Brain pericyte (primary cell): Measurements from ENCODE around the gene DROSHA.
"Not testable (repeated sequence)": the region's sequence is repeated elsewhere in the genome, so short reads cannot be mapped to it uniquely, and the experiment has no call there.

Source experiments
- DNase-seq: peaks from one replicate; pipeline ENCODE4 v3.0.0-alpha.2; 2012; ENCODE audit warnings: low read depth, low spot score

The DROSHA gene

DNA sequence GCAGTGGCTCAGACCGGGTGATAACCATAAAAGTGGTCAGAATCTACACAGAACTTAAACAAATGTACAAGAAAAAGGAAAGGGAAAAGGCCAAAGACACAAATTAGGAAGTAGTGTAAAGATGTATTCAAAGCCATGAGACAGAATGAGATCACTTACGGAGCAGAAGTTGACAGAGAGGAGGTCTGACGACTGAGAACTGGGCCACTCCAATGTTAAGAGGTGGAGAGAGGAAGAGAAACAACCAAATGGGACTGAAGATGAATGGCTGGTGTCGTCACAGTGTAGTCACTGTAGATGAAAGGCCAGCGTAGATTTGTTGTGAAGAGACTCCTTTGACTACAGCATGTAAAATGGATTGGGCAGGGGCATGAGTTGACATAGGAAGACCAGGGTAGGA lies 114.4 kb downstream of the DROSHA start:
- no peak for DNase-seq

DNA sequence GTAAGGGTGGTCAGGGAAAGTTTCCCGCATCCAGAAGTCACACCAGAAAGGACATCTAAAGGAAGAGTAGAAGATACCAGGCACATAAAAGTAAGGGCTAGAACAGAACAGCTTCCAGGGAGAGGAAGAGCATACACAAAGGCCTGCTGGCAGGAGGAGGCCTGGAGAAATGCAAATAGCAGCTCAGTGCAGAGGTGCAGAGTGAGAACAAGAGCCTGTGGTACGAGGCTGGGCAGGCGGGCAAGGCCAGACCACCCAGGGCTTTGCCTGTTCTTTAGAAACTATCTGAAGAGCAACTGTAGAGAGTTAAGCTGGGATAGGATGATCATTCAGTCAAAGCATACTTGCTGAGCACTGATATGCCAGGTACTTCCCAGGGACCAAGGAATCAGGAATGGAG lies 115.3 kb downstream of the DROSHA start:
- DNase-seq = no peak

DNA sequence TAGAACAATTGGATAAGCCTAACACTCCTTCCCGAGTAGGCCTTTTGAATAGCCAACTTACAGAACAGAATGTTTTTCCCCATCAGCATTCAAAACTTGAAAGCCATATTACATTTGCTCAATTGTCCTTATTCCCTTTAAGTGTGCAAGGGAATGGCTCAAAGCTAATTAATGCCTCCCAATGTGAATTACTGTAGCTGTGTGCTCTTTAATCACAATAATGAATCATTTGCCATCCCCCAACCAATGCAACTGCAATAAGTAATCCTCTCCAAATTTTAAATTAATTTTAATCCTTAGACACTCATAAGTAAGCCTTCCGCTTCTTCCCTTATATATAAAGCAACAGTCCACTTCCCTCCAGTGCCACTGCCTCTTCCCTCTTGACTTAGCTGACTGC lies 115.9 kb downstream of the DROSHA start:
- no peak for DNase-seq

DNA sequence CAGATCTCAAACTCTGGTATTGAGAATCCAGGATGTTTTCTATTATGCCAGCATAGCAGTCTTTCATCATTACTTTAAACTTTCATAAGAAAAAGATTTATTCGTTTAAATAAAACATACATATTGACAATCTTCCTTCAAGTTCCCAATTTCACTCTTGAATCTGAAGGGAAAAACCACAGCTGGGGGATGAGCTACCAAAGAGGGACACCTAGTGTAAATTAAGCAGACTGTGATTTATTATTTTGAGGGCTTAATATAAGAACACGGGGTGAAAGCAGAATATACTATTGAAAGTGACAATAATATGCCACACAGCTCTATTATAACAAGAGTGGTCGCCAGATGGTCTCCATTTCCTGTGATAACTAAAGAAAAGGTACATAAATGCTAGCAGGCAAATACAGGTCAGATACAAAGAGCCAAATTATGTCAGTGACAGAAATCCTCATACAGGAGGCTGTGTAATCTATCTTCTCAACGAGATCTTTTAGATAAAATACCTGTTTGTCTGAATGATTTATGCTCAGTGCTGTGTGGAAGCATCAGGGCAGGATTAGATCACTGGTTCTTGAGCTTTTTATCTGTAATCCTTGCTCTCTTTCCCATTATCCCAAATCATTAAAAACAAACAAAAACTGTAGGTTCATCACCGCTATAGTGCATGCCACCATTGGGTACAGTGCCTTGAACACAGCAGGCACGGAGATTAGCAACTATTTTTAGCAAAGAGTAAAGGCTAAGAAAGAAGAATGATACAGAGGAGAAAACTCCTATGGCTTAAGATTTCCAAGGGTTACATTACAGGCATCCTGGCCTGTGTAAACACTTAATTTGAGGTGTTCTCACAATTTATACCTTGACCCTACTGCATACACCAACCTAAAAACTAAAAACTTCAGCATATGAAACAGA lies 116.6 kb downstream of the DROSHA start:
- DNase-seq = no peak

GRCh38 chr5:31413030-31413812 lies 118.7 kb downstream of the DROSHA start:
- no peak for DNase-seq

DNA sequence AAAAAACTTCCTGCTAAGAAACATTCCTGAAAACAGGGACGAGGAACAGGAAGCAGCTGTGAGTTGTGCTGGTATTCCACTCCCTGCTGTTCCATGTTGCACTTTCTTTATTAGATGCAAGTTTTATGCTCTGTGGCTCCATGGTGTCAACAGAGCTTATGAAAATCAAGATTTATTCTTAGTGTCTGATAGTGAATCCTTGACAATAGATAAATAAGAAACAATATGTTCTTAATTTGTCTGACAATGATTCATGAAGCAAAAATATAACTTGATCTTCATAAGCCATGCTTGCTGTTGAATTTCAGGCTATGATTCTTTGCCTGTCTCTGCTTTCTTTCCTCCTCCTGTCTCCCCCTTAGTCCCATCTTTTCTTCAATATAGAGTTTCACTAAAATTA lies 119.6 kb downstream of the DROSHA start:
- DNase-seq = no peak

DNA sequence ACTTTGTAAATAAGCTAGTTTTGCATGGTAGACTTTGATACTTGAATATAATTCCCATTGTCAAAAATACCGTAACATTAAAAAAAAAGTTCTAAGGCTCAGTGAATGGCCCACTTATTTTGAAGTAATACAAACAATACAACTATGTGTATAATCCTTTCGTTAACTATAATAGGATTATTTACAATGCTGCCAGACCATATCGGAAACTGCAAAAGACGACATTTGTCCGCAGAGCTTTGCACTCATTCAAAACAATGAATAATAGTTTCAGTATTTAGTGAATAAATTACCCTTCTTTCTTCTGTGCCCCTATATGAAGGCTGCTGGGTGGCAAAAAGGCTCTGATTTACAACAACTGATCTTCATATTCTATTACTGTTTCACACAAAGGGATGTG lies 121.8 kb downstream of the DROSHA start:
- no peak for DNase-seq

GRCh38 chr5:31408814-31409213 lies 123.1 kb downstream of the DROSHA start:
- DNase-seq = no peak

GRCh38 chr5:31407921-31408693 lies 123.8 kb downstream of the DROSHA start:
- DNase-seq = peak; percentile 8

- DNase-seq = no peak
Observed at GRCh38 chr5:31404325-31404724, 127.6 kb downstream of the DROSHA start.

- no peak for DNase-seq
Observed at GRCh38 chr5:31401691-31402090, 130.2 kb downstream of the DROSHA start.

GRCh38 chr5:31397926-31398557 lies 133.9 kb downstream of the DROSHA start:
- no peak for DNase-seq

GRCh38 chr5:31396611-31397295 lies 135.1 kb downstream of the DROSHA start:
- DNase-seq = no peak

- not testable (repeated sequence) for DNase-seq
Observed at GRCh38 chr5:31395450-31396045, 136.3 kb downstream of the DROSHA start.

GRCh38 chr5:31393126-31393525 lies 138.8 kb downstream of the DROSHA start:
- DNase-seq = no peak

DNA sequence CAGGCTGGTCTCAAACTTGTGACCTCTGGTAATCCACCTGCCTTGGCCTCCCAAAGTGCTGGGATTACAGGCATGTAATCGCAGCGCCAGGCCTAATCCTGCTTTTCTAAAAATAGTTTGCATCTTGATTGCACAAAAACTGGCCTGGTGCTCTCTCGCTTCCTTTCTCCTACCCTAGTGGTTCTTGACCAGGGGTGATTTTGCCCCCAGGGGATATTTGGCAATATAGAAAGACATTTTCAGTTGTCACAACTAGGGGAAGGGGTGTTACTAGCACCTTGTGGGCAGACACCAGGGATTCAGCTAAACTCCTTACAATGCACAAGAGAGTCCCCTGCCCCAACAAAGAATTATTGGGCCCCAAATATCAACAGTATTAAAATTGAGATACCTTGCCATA lies 139.8 kb downstream of the DROSHA start:
- no peak for DNase-seq

DNA sequence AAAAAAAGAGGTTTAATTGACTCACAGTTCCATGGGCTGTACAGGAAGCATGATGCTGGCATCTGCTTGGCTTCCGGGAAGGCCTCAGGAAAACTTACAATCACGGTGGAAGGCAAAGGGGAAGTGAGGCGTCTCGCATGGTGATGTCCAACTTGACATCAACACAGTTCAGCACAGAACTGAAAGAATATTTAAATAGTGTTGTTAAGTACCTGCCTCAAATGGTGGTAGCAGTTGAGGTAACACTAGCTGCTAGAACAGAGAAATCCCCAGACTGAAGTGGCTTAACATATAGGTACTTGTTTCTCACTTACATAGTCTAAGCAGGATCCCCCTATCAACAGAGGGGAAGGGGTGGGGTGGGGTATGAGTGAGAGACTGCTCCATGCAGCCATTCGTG lies 141.6 kb downstream of the DROSHA start:
- no peak for DNase-seq

GRCh38 chr5:31385774-31386537 lies 145.9 kb downstream of the DROSHA start:
- DNase-seq = no peak

DNA sequence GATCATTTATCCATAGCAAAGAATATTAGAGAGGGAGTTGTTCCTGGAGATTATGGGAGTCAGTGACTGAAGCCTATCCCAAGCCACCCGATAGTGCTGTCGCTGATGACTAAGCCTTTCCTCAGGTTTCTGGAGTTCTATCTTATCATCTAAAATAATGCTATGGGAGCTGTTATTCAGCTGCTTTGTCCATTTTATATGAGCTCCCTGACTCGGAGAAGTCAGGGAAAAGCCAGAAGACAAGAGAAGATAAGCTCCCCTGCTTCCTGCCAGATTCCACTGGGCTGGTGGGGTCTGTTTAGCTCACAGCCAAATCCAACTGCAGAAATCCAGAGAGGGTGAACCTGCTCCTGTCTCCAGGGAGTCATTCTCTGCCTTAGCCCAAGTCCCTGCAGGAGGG lies 148.2 kb downstream of the DROSHA start:
- DNase-seq = no peak
